K562 (cell line): ENCODE data around the gene KRTAP2-3. TPM values are rescaled to one million over a fixed set of nuclear protein-coding genes. Genes with fewer than 3 reads are reported as not detected.
A peak's percentile ranks its signal among the peaks of the same experiment; 100 is the strongest.

Source experiments
- CREM ChIP-seq: IDR thresholded peaks from 2 replicates; pipeline ENCODE4 v1.6.1; 2014; ENCODE audit warnings: antibody characterized with exemption, low read depth
- ESRRA ChIP-seq: fragments of 450-650 bp; IDR thresholded peaks from 2 replicates; pipeline ENCODE4 v1.6.1; 2014; ENCODE audit warnings: low read depth, mild to moderate bottlenecking, moderate library complexity, borderline replicate concordance
- FOXO4 ChIP-seq: fragments of 450-650 bp; formaldehyde crosslinking; IDR thresholded peaks from 2 replicates; pipeline ENCODE4 v1.4.0; 2020; ENCODE audit warnings: mild to moderate bottlenecking, moderate library complexity
- GTF3C2 ChIP-seq: IDR thresholded peaks from 3 replicates; pipeline ENCODE4 v1.6.1; 2011; ENCODE audit warnings: borderline replicate concordance, mild to moderate bottlenecking, moderate library complexity; ENCODE audit not compliant: insufficient read length; ENCODE audit errors: extremely low read depth
- MAX ChIP-seq: sonication (generic); formaldehyde crosslinking; IDR thresholded peaks from 2 replicates; pipeline ENCODE4 v1.9.0; 2022; ENCODE audit warnings: mild to moderate bottlenecking, missing genetic modification reagents
- PHB ChIP-seq: fragments of 250-450 bp; sonication (Bioruptor Pico); IDR thresholded peaks from 2 replicates; pipeline ENCODE4 v1.5.0; 2021
- PPARD ChIP-seq: fragments of 250-450 bp; sonication (Bioruptor Pico); IDR thresholded peaks from 2 replicates; pipeline ENCODE4 v1.8.0; 2022; ENCODE audit warnings: inconsistent platforms, mild to moderate bottlenecking, moderate library complexity
- PTBP1 ChIP-seq: fragments of 200-400 bp; formaldehyde crosslinking; IDR thresholded peaks from 2 replicates; pipeline ENCODE4 v1.6.1; 2017; ENCODE audit warnings: low read depth, low read length
- SMAD2 ChIP-seq: fragments of 150-350 bp; IDR thresholded peaks from 2 replicates; pipeline ENCODE4 v1.6.1; 2014; ENCODE audit warnings: low read depth, mild to moderate bottlenecking, low read length
- XRCC3 ChIP-seq: fragments of 450-650 bp; IDR thresholded peaks from 2 replicates; pipeline ENCODE4 v1.6.1; 2017; ENCODE audit warnings: mild to moderate bottlenecking, moderate library complexity
- ZNF133 ChIP-seq: fragments of 250-450 bp; sonication (Bioruptor Pico); IDR thresholded peaks from 2 replicates; pipeline ENCODE4 v1.4.0; 2020; ENCODE audit warnings: mild to moderate bottlenecking
- ZNF175 ChIP-seq: fragments of 200-800 bp; sonication (Bioruptor generic); IDR thresholded peaks from 2 replicates; pipeline ENCODE4 v1.6.1; 2016; ENCODE audit warnings: low read depth, mild to moderate bottlenecking, missing genetic modification characterization, missing compliant biosample characterization
- polyA plus RNA-seq, 8 experiments: library from polyadenylated mRNA; depleted of rRNA in 4 of 8; stranded (reverse) in 5 of 8; unstranded in 3 of 8; fragments of >200 nt; fragmentation: Nextera tagmentation in 2 of 8; fragmentation: Illumina TruSeq in 1 of 8; extraction: Ambion mirVana in 2 of 8; extraction: Trizol in 1 of 8; gene quantifications; 2 replicates each; pipeline versions ENCODE4 v1.2.1 to v1.2.3, GENCODE V29; 2011 to 2014; ENCODE audit warnings: inconsistent platforms in 1 of 8, missing spikeins in 1 of 8
- total RNA-seq, 7 experiments: library from RNA; depleted of rRNA in 6 of 7; stranded (reverse); fragments of >200 nt in 6 of 7; fragmentation: Illumina TruSeq in 2 of 7; extraction: Trizol in 2 of 7; gene quantifications; 2 replicates each; pipeline versions ENCODE4 v1.2.1 to v1.2.3, GENCODE V29; 2011 to 2021; ENCODE audit warnings: low replicate concordance in 1 of 7
- TF ChIP-seq, protein P1 (sequence below): fragments of 450-650 bp; IDR thresholded peaks from 2 replicates; pipeline ENCODE4 v1.6.1; 2014; ENCODE audit warnings: low read depth, mild to moderate bottlenecking, moderate library complexity, borderline replicate concordance
- TF ChIP-seq, protein P2 (sequence below): sonication (generic); formaldehyde crosslinking; IDR thresholded peaks from 2 replicates; pipeline ENCODE4 v1.8.1; 2023; ENCODE audit warnings: mild to moderate bottlenecking, missing genetic modification reagents
- TF ChIP-seq, protein P3 (sequence below), 2 experiments: fragments of 150-350 bp in 1 of 2; IDR thresholded peaks; 2 replicates each; pipeline ENCODE4 v1.6.1; 2012 to 2016; ENCODE audit warnings: low read depth in 2 of 2, low read length in 2 of 2, mild to moderate bottlenecking in 1 of 2, moderate library complexity in 1 of 2

The KRTAP2-3 gene
- total and polyA plus RNA-seq, 9 of the 15 experiments (the other 6 are each of a cell fraction or from before 2014, with no cell fraction given): not detected

DNA sequence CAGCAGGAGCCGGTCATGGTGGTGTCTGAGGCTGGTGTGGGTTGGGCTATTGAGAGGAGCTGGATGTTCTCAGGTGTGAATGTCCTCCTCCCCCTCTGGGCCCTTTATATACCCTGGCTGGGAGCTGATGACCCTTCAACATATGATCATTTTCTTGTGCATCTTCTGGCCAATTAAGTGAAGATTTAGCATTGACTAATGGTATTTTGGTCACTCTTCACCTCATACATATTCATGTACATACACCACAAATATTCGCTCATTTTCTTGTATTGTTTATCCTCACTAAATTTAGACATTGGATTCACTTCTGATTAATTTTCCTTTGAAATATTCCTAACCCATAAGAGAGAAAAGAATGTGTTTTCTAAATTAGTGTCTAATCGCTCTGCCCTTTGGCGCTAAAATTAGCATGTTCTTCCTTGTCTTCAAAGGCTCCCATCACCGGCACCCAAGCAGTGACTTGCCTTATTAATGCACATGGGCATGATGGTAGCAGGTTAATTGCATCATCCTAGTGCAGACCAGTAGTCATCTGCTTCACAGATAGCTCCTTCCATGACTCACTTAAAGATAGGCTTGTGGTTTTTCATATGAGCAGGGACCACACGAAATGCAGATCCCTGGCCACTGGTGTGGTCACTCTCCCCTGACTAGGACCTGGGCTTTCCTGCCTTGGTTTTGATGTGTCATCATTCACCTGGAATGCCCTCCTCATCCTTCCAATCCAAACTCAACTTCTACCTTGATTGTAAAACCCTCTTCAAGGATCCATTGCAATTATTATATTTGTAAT lies 6.1 kb upstream of the KRTAP2-3 start, which contains the start of gene KRTAP2-4 (continued):
- TF ChIP-seq MAX (CRISPR knock-in tag) (no peak), CREM (peak; percentile 36; the same call in 1 of the 2 replicates), XRCC3 (no peak), SMAD2 (no peak), PHB (CRISPR knock-in tag) (no peak), PPARD (CRISPR knock-in tag) (no peak), FOXO4 (CRISPR knock-in tag) (no peak), ZNF175 (CRISPR knock-in tag) (peak; percentile 72; the same call in 1 of the 2 replicates), PTBP1 (no peak), ESRRA (peak; percentile 93; the same call in 1 of the 2 replicates), ZNF133 (CRISPR knock-in tag) (no peak), GTF3C2 (no peak)
- TF ChIP-seq, protein P1, sequence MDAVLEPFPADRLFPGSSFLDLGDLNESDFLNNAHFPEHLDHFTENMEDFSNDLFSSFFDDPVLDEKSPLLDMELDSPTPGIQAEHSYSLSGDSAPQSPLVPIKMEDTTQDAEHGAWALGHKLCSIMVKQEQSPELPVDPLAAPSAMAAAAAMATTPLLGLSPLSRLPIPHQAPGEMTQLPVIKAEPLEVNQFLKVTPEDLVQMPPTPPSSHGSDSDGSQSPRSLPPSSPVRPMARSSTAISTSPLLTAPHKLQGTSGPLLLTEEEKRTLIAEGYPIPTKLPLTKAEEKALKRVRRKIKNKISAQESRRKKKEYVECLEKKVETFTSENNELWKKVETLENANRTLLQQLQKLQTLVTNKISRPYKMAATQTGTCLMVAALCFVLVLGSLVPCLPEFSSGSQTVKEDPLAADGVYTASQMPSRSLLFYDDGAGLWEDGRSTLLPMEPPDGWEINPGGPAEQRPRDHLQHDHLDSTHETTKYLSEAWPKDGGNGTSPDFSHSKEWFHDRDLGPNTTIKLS: no peak
- TF ChIP-seq, protein P2, sequence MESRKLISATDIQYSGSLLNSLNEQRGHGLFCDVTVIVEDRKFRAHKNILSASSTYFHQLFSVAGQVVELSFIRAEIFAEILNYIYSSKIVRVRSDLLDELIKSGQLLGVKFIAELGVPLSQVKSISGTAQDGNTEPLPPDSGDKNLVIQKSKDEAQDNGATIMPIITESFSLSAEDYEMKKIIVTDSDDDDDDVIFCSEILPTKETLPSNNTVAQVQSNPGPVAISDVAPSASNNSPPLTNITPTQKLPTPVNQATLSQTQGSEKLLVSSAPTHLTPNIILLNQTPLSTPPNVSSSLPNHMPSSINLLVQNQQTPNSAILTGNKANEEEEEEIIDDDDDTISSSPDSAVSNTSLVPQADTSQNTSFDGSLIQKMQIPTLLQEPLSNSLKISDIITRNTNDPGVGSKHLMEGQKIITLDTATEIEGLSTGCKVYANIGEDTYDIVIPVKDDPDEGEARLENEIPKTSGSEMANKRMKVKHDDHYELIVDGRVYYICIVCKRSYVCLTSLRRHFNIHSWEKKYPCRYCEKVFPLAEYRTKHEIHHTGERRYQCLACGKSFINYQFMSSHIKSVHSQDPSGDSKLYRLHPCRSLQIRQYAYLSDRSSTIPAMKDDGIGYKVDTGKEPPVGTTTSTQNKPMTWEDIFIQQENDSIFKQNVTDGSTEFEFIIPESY (CRISPR knock-in tag): no peak
- TF ChIP-seq, protein P3, sequence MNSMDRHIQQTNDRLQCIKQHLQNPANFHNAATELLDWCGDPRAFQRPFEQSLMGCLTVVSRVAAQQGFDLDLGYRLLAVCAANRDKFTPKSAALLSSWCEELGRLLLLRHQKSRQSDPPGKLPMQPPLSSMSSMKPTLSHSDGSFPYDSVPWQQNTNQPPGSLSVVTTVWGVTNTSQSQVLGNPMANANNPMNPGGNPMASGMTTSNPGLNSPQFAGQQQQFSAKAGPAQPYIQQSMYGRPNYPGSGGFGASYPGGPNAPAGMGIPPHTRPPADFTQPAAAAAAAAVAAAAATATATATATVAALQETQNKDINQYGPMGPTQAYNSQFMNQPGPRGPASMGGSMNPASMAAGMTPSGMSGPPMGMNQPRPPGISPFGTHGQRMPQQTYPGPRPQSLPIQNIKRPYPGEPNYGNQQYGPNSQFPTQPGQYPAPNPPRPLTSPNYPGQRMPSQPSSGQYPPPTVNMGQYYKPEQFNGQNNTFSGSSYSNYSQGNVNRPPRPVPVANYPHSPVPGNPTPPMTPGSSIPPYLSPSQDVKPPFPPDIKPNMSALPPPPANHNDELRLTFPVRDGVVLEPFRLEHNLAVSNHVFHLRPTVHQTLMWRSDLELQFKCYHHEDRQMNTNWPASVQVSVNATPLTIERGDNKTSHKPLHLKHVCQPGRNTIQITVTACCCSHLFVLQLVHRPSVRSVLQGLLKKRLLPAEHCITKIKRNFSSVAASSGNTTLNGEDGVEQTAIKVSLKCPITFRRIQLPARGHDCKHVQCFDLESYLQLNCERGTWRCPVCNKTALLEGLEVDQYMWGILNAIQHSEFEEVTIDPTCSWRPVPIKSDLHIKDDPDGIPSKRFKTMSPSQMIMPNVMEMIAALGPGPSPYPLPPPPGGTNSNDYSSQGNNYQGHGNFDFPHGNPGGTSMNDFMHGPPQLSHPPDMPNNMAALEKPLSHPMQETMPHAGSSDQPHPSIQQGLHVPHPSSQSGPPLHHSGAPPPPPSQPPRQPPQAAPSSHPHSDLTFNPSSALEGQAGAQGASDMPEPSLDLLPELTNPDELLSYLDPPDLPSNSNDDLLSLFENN (IDR thresholded peaks at IDR 0.05; ENCODE audit: low read depth in 2 of 2, low read length in 2 of 2): no peak
